T-helper 22 cell (primary cell): ENCODE results near the gene AKAP12.

Experiments used
- DNase-seq: peaks from one replicate; pipeline ENCODE4 v3.0.0-alpha.2; 2020; ENCODE audit warnings: low read depth

AKAP12 gene

DNA sequence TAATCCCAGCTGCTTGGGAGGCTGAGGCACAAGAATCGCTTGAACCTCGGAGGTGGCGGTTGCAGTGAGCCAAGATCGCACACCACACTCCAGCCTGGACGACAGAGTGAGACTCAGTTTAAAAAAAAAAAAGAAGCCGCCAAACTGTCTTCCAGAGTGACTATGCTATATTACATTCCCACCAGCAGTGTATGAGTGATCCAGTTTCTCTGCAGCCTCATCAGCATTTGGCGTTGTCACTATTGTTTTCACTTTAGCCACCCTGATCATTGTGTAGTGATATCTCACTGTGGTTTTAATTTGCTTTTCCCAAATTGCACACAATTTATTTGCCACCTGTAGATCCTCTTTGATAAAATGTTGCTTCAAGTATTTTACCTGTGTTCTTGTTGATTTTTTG is 6.0 kb upstream of the AKAP12 start:
- no peak for DNase-seq

- DNase-seq, result no peak
Observed at GRCh38 chr6:151236668-151237401, 2.9 kb upstream of the AKAP12 start.

- no peak for DNase-seq
Observed at GRCh38 chr6:151240036-151240685, 394 bp downstream of the AKAP12 start.

GRCh38 chr6:151240791-151241642 is 1.2 kb downstream of the AKAP12 start:
- no peak for DNase-seq

DNA sequence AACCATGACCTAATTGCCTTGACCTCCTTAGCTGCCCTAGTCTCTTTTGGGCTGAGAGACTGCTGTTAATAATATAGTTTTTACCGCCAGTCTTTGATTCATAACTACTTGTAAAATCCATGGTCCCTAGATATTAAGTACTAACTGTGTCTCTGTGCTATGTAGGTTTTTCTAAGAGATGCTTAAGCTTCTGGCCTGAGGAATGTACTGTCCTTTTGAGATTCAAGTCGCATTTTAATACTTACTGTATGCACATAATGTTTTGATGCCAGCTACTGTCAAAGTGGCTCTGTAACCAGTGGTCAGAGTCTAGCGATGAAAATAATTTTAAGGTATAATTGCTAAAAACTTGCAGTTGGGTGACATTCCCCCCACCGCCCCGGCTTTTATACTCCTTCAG is 2.1 kb downstream of the AKAP12 start:
- no peak for DNase-seq

DNA sequence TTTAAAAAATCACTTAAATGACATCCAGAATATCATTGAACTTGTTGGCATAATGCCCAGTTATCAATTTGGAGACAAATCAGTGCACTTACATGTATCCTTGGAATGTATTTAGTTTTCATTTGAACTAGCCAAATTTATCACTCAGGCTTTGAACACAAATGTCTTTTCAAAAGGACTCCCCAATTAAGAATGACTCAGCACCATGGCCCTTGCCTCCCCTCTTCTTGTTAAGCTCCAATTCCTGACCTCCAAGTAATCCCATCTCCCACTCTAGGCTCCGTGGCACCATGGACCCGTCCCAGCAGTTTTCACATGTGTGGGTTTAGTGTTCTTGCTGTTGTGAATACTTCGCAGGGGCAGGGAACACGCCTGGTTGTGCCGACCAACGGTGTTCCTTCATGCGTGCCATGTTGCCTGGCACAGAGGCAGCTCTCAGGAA is 2.7 kb downstream of the AKAP12 start:
- DNase-seq, result no peak

DNA sequence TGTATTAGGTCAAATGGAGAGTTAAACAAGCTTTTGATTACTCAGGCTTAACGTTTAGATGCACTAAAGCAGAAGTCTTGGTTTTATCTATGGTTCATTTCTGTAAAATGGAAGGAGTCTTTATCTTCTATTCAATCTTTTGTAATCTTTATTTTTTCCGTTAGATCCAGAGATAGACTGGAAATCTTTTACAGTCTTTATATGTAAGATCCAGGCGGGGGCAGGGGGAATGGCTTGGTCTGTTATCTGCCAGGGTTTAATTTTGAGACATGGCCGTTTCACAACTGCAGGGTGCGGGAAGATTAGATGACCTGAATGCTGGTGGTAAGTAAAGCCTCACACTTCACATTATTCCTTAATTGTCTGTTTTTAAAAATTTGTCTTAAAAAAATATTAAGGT is 3.7 kb downstream of the AKAP12 start:
- DNase-seq, result no peak

DNA sequence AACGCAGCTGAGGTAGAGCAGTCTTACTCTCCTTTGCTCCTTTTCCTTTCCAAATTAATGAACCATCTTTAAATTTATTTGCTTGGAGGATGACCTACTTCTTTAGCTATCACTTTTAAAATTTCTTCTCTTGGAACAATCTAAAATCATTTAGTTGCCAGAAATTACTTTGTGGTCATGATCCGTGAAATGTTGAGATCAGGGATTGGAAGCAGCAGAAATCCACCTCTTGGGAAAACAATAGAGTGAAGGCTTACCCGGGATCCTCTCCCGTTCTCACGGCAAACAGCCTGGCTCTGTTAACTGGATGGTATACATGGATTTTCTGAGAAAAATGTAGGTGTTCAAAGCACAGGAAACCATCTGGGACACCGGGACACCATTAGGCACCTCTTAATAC is 7.7 kb downstream of the AKAP12 start:
- DNase-seq, result no peak

DNA sequence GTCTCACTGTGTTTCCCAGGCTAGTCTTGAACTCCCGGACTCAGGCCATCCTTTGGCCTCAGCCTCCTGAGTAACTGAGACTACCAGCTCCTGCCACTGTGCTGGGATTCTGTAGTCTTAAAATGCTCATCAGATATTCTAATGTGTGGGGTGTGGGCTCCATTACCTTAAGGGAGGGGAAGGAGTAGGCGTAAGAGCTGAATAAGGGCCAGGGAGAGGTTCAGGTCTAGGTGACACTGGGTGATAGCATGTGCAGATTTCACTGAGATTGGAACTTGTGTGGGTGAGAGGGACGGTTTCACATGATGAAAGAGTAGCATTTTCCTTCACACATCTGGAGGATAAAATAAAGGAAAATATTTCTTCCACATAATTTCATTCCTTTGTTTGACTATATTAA is 8.5 kb downstream of the AKAP12 start:
- no peak for DNase-seq

DNA sequence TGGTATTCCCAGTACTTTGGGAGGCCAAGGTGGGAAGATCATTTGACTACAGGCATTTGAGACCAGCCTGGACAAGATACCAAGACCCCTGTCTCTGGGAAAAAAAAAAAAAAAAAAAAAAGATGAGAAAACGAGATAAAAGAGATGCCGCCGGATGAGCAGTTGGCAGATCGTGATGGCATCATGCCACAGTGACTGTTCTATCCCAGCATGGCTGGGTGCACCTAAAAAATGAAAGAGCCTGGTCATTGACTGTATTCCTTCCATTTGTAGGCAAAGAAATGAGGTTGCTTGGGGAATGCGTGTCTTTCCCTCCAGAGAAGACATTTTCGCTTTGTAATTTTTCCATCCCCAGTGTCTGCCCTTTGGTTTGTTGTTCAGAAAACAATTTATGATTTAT is 12.9 kb downstream of the AKAP12 start:
- DNase-seq, result no peak

DNA sequence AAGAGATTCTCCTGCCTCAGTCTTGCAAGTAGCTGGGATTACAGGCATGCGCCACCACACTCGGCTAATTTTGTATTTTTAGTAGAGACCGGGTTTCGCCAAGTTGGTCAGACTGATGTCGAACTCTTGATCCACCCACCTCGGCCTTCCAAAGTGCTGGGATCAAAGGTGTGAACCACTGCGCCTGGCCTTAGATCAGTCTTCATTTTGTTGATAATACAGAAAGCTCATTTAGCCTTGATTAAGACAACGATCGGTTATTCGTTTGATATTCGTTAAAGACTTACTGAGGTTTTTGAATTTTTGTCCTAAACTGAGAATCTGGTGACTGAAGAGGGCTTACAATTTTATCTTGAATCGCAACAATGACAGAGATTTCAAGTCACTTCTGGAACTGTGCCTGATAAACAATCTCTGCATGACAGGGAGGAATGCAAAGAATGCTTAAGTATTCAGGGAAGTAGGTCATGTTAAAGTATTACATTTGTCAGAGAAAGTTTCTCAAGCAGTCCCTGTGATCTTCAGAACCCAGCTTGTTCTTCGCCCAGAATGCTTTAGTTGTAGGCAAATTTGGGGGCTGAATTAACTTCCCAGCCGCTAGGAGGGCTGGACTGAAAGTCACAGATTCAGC is 14.8 kb downstream of the AKAP12 start:
- DNase-seq, result no peak

DNA sequence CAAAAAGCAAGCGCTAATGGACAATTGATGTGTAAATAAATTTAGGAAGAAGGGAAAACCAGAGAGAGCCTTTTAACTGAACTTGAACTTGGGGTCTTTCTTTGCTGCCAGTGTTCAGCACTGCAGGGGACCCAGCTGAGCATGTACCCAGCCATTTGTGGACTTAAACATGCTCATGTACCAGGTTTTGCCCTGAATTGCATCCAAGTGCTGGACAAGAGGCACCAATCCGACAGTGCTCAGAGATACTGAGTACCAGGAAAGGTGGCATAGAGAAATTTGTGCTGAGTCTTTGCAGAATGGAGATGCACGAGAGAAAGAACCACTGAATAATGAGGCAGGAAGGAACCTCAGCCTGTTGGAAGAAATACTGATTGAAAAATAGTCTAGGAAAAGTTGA is 16.0 kb downstream of the AKAP12 start:
- DNase-seq, result no peak

DNA sequence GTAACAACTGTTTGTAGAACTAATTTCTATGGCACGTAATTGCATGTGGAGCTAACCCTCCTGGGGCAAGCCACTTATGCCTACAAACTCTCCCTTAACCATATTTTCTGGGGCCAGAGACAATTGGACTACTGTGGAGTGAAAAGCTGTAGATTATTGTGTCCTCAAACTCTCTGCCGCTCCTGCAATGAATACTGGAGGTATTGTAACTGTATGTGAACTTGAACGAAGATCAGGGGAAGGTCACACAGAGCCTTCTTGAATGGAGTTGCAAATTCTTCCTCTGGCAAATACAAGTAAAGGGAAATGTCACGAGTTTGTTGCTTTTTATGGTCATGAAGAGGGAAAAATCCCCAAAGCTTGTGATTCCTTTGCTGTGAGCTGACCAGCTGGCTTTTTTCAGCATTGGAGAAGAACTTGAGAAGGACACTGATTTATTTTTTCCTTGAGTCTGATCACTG is 18.2 kb downstream of the AKAP12 start:
- DNase-seq, result no peak

DNA sequence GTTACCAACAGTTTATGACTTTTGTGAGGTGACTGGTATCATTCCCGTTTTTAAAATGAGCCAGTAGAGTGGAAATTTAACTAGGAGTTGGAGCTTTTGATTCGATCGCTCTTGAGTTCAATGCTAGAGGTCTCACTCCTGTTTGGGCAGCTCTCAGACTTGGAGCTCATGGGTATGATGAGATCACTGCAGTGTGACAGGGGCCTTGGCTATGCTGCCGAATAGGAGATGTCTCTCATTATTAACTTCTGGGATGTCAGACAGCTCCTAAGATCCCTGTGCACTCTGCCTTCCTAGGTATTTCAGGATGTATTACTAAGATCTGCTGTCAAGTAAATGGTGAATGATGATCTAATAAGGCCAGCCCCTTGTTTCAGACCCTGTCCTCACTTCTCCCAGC is 20.4 kb downstream of the AKAP12 start:
- no peak for DNase-seq

DNA sequence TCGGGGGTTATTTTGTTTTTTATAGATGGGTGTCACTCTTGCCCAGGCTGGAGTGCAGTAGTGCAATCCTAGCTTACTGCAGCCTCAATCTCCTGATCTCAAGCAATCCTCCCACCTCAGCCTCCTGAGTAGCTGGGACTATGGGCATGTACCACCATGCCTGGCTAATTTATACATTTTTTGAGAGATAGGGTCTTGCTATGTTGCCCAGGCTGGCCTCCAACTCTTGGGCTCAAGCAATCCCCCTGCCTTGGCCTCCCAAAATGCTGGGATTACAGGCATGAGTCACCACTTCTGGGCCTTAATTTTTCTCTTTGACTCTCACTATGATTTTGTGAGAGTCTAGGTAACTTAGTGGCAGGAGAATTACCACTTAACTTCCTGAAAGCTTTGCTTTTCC is 23.3 kb downstream of the AKAP12 start:
- DNase-seq, result no peak

GRCh38 chr6:151263967-151264366 is 24.2 kb downstream of the AKAP12 start:
- no peak for DNase-seq

DNA sequence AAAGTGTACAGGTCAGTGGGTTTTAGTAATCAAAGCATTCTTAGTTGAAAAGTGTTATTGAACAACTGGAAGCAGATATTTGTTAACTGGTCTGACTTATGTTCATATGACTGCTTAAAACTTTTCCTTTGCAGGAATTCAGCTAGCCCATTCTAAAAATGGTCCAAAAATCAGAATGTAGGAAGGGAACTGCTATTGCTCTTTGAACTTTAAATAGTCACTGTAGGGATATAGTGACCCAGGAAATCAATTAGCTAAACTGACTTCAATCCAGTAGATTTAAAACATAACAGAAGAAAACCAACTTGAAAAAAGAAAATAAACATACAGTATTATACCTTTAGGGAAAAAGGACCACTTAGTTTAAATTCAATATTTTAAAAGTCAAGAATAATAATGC is 25.5 kb downstream of the AKAP12 start:
- no peak for DNase-seq

- no peak for DNase-seq
Observed at GRCh38 chr6:151269321-151269995, 29.7 kb downstream of the AKAP12 start.

DNA sequence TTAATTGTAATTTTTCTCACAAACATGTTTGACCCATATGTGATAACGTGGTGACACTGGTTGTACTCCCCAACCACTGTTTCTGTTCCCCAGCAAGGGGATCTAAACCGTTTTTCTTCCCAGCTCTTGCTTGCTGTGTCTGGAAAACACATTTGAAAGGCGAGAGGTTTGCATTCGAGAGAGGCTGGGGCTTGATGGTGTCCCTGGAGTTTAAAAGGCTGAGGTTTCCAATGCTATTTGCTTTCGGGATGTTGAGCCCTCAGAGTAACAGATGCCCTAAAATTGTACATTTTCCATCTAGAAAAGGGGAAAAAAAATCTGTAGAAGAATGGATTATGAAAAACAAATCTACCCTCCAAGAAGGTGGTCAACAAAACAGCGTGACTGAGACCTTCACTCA is 35.4 kb downstream of the AKAP12 start:
- DNase-seq, result no peak

GRCh38 chr6:151275566-151275965 is 35.8 kb downstream of the AKAP12 start:
- DNase-seq, result no peak

GRCh38 chr6:151276112-151276740 is 36.5 kb downstream of the AKAP12 start:
- DNase-seq, result no peak
